Spleen (tissue), 11 donors: ENCODE results near the gene RNF157. TPM values are rescaled to one million over a fixed set of nuclear protein-coding genes. Genes with fewer than 3 reads are reported as not detected.

Source experiments
- DNase-seq: peaks from one replicate; pipeline ENCODE4 v3.0.0-alpha.2; 2020
- H3K27ac ChIP-seq, 8 donors: fragments of 200-600 bp; sonication (generic) in 7 of 8; 1 replicate in 4 of 8; 2 replicates in 4 of 8; pipeline versions ENCODE4 v1.5.0 to v1.8.0; 2016 to 2021; ENCODE audit warnings: inconsistent platforms in 4 of 8, mild to moderate bottlenecking in 4 of 8, moderate library complexity in 1 of 8
- H3K27me3 ChIP-seq, 7 donors: fragments of 200-600 bp; sonication (generic) in 6 of 7; replicated peaks in 1 of 7; 1 replicate in 4 of 7; 2 replicates in 3 of 7; pipeline versions ENCODE4 v1.5.0 to v1.8.0; 2016 to 2021; ENCODE audit warnings: inconsistent platforms in 3 of 7, mild to moderate bottlenecking in 1 of 7
- H3K36me3 ChIP-seq, 6 donors: fragments of 200-600 bp; sonication (generic) in 5 of 6; 1 replicate in 4 of 6; 2 replicates in 2 of 6; pipeline versions ENCODE4 v1.5.0 to v1.8.0; 2016 to 2021; ENCODE audit warnings: inconsistent platforms in 2 of 6
- H3K4me1 ChIP-seq, 6 donors: fragments of 200-600 bp; sonication (generic) in 5 of 6; 1 replicate in 3 of 6; 2 replicates in 3 of 6; pipeline versions ENCODE4 v1.5.0 to v1.8.0; 2016 to 2021; ENCODE audit warnings: inconsistent platforms in 3 of 6
- H3K4me3 ChIP-seq, 8 donors: fragments of 200-600 bp; sonication (generic) in 7 of 8; 1 replicate in 4 of 8; 2 replicates in 4 of 8; pipeline versions ENCODE4 v1.5.0 to v1.8.0; 2016 to 2021; ENCODE audit warnings: inconsistent platforms in 4 of 8, mild to moderate bottlenecking in 4 of 8, moderate library complexity in 2 of 8
- H3K9me3 ChIP-seq, 8 donors: fragments of 200-600 bp; sonication (generic) in 7 of 8; 1 replicate in 4 of 8; 2 replicates in 4 of 8; pipeline versions ENCODE4 v1.5.0 to v1.8.0; 2016 to 2021; ENCODE audit warnings: inconsistent platforms in 4 of 8
- POLR2A ChIP-seq, 3 donors: fragments of 450-650 bp; IDR thresholded peaks; one replicate each; pipeline ENCODE4 v1.5.1; 2017; ENCODE audit warnings: antibody characterized with exemption in 3 of 3, mild to moderate bottlenecking in 1 of 3
- POLR2AphosphoS5 ChIP-seq, 3 donors: sonication (generic); formaldehyde crosslinking; IDR thresholded peaks; one replicate each; pipeline ENCODE4 v1.5.1; 2017; ENCODE audit warnings: antibody characterized with exemption in 3 of 3
- WGBS, 5 donors: extraction: QIAGEN DNeasy Blood & Tissue Kit in 3 of 5; methylation state at CpG; one replicate each; pipeline versions ENCODE4 v1.1.5 to v1.1.7; 2013 to 2018; 5-methylcytosine and 5-hydroxymethylcytosine counted together
- intact Hi-C: fragments of 100-400 bp; cut with DNase I; formaldehyde crosslinking; loops from one replicate; pipeline ENCODE4 v1.15.0; 2023; ENCODE audit warnings: low total_unique reads
- polyA plus RNA-seq, 3 donors: library from polyadenylated mRNA; stranded (reverse); fragments of 200-250 nt; gene quantifications; one replicate each; pipeline ENCODE4 v1.2.1, GENCODE V29; 2013
- total RNA-seq, 7 donors: library from RNA; depleted of rRNA in 3 of 7; stranded (reverse); fragments of >200 nt in 3 of 7; fragmentation: NEBNext Ultra II Directional in 4 of 7; extraction: Animal tissue kit (Norgen Biotek cat#: 25700) in 4 of 7; gene quantifications; one replicate each; pipeline versions ENCODE4 v1.1.0 to v1.2.1, GENCODE V29; 2016 to 2021
- TF ChIP-seq, protein P1 (sequence below), 11 experiments: fragments of 200-600 bp in 7 of 11; fragments of 450-650 bp in 4 of 11; sonication (generic) in 4 of 11; IDR thresholded peaks in 8 of 11; conservative IDR thresholded peaks in 3 of 11; 1 replicate in 7 of 11; 2 replicates in 4 of 11; pipeline versions ENCODE4 v1.4.0 to v1.8.0; 2016 to 2021; ENCODE audit warnings: antibody characterized with exemption in 11 of 11, inconsistent platforms in 4 of 11, mild to moderate bottlenecking in 1 of 11
- donor health status: healthy with polysubstance abuse.
- donor health status: DM: no; HTN: no; CAD: no; lungs with moderate emphysema.
- donor health status: DM: no; HTN: no; CAD: no.
- donor health status: Bipolar disorder and iron deficiency.
- donor health status: healthy.
- donor health status: DM: no; HTN: no; CAD: no.
- donor health status: DM: yes; HTN: yes; CAD: no.

Gene RNF157
- total and polyA plus RNA-seq, 10 donors, result 0.89 to 13.0 (median 7.6) TPM

GRCh38 chr17:76195281-76196096, 44.8 kb downstream of the RNF157 start:
- Histone ChIP-seq H3K27me3 (no peaks in the 10 kb centered on the region), H3K36me3 (no peaks in the 10 kb centered on the region), H3K4me1 (peaks cover 0 to 41% (median 16%) of the 10 kb centered on the region in 6 donors)

GRCh38 chr17:76193591-76193990, 46.7 kb downstream of the RNF157 start:
- TF ChIP-seq, protein P1, sequence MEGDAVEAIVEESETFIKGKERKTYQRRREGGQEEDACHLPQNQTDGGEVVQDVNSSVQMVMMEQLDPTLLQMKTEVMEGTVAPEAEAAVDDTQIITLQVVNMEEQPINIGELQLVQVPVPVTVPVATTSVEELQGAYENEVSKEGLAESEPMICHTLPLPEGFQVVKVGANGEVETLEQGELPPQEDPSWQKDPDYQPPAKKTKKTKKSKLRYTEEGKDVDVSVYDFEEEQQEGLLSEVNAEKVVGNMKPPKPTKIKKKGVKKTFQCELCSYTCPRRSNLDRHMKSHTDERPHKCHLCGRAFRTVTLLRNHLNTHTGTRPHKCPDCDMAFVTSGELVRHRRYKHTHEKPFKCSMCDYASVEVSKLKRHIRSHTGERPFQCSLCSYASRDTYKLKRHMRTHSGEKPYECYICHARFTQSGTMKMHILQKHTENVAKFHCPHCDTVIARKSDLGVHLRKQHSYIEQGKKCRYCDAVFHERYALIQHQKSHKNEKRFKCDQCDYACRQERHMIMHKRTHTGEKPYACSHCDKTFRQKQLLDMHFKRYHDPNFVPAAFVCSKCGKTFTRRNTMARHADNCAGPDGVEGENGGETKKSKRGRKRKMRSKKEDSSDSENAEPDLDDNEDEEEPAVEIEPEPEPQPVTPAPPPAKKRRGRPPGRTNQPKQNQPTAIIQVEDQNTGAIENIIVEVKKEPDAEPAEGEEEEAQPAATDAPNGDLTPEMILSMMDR (IDR thresholded peaks at IDR 0.05 in 8 of 11, conservative IDR thresholded peaks at IDR 0.05 in 3 of 11), result no peak
- TF ChIP-seq POLR2AphosphoS5 (IDR thresholded peaks at IDR 0.05), result no peak
- no peak for TF ChIP-seq POLR2A (IDR thresholded peaks at IDR 0.05)
- Histone ChIP-seq H3K9me3 (no peaks in the 10 kb centered on the region), H3K27ac (peak overlapping the region in 2 of 8 donors; percentile 80 to 83), H3K4me3 (no peak overlapping the region), H3K27me3 (no peaks in the 10 kb centered on the region), H3K4me1 (peaks cover 0 to 45% (median 18%) of the 10 kb centered on the region in 6 donors), H3K36me3 (no peaks in the 10 kb centered on the region)
- DNase-seq, result no peak
- WGBS, 5 donors, result 84 to 88% (median 86%) methylated on average over 13 of the region's 13 CpGs
- intact Hi-C loops, result no loop called here

More at GRCh38 chr17:76195281-76196096, 44.8 kb downstream of the RNF157 start:
- H3K4me3 ChIP-seq, result no peak overlapping the region
- H3K27ac ChIP-seq, result no peak overlapping the region
- H3K9me3 ChIP-seq, result no peaks in the 10 kb centered on the region
- WGBS, 5 donors, result 92 to 97% (median 95%) methylated on average over 12 of the region's 12 CpGs
- TF ChIP-seq POLR2A (IDR thresholded peaks at IDR 0.05) (no peak), POLR2AphosphoS5 (IDR thresholded peaks at IDR 0.05) (no peak)
- TF ChIP-seq, protein P1 (IDR thresholded peaks at IDR 0.05 in 8 of 11, conservative IDR thresholded peaks at IDR 0.05 in 3 of 11), result no peak
- no peak for DNase-seq
- intact Hi-C loops, result no loop called here

- no peaks in the 10 kb centered on the region for H3K27me3 ChIP-seq
- intact Hi-C loops, result no loop called here
Measured at GRCh38 chr17:76191896-76192295, 48.4 kb downstream of the RNF157 start.

More at GRCh38 chr17:76191896-76192295, 48.4 kb downstream of the RNF157 start:
- Histone ChIP-seq H3K27ac (peak overlapping the region; percentile 48 to 83 (median 73)), H3K4me3 (no peak overlapping the region), H3K36me3 (no peaks in the 10 kb centered on the region), H3K4me1 (peaks cover 0 to 62% (median 21%) of the 10 kb centered on the region in 6 donors), H3K9me3 (no peaks in the 10 kb centered on the region)
- TF ChIP-seq, protein P1 (IDR thresholded peaks at IDR 0.05 in 8 of 11, conservative IDR thresholded peaks at IDR 0.05 in 3 of 11), result no peak
- no peak for TF ChIP-seq POLR2A (IDR thresholded peaks at IDR 0.05)
- no peak for TF ChIP-seq POLR2AphosphoS5 (IDR thresholded peaks at IDR 0.05)
- 6 to 17% (median 12%) methylated on average over 6 of the region's 6 CpGs for WGBS, 5 donors
- no peak for DNase-seq
